Stomach smooth muscle (tissue), 2 donors: ENCODE measurements around the gene PIN1.
"Not testable (repeated sequence)": the region's sequence is repeated elsewhere in the genome, so short reads cannot be mapped to it uniquely, and the experiment has no call there.

Source experiments
- H3K27ac ChIP-seq: one replicate; pipeline ENCODE4 v1.7.0; 2013; ENCODE audit warnings: mild to moderate bottlenecking, low read length, inconsistent platforms
- H3K27me3 ChIP-seq, 2 donors: one replicate each; pipeline ENCODE4 v1.7.0; 2013; ENCODE audit warnings: low read length in 2 of 2; ENCODE audit not compliant: insufficient read depth in 2 of 2, control insufficient read depth in 1 of 2
- H3K36me3 ChIP-seq, 2 donors: one replicate each; pipeline ENCODE4 v1.7.0; 2013; ENCODE audit warnings: low read length in 2 of 2; ENCODE audit not compliant: control insufficient read depth in 2 of 2, insufficient read depth in 2 of 2
- H3K4me1 ChIP-seq: one replicate; pipeline ENCODE4 v1.7.0; 2013; ENCODE audit warnings: low read length; ENCODE audit not compliant: control insufficient read depth, insufficient read depth
- H3K4me3 ChIP-seq, 2 donors: one replicate each; pipeline ENCODE4 v1.7.0; 2013; ENCODE audit warnings: low read length in 2 of 2
- H3K9ac ChIP-seq, 2 donors: one replicate each; pipeline ENCODE4 v1.7.0; 2013; ENCODE audit warnings: low read length in 2 of 2, mild to moderate bottlenecking in 1 of 2
- H3K9me3 ChIP-seq, 2 donors: one replicate each; pipeline ENCODE4 v1.7.0; 2013; ENCODE audit warnings: low read length in 2 of 2; ENCODE audit not compliant: control insufficient read depth in 2 of 2
- donor health status: healthy.
- donor health status: Pancreatic carcinoma.

The PIN1 gene

GRCh38 chr19:9819596-9819909 is 15.6 kb upstream of the PIN1 start:
- peak overlapping the region; percentile 94 for H3K27ac ChIP-seq
- H3K4me1 ChIP-seq, result peaks cover 19% of the 10 kb centered on the region
- H3K9ac ChIP-seq, result peak overlapping the region; percentile 21 to 22
- no peaks in the 10 kb centered on the region for H3K36me3 ChIP-seq
- no peaks in the 10 kb centered on the region for H3K9me3 ChIP-seq
- H3K27me3 ChIP-seq, result no peaks in the 10 kb centered on the region
- H3K4me3 ChIP-seq, result peak overlapping the region; percentile 59 to 66

GRCh38 chr19:9820034-9820433 is 15.1 kb upstream of the PIN1 start:
- H3K36me3 ChIP-seq, H3K9ac ChIP-seq, H3K27me3 ChIP-seq, H3K9me3 ChIP-seq: not testable (repeated sequence)
- Histone ChIP-seq H3K4me3 (peak overlapping the region; percentile 59 to 66), H3K27ac (peak overlapping the region; percentile 94), H3K4me1 (peaks cover 19% of the 10 kb centered on the region)

DNA sequence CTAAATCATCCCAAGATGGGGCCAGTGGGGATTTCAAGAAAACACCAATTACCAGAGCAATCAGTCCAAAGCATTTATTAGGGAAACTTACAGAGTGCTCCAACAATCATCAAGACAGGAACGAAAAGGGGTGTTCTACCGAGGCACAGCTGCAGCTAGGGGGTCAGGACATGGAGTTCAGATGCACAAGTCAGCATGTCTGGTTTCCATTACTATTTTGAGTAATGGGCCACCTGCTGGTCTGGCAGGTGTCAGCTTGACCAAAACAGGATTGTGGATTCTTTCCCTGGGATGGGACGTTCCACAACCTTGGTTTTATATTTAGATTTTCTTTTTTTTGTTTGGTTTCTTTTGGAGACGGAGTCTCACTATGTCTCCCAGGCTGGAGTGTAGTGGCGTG is 11.3 kb upstream of the PIN1 start:
- Histone ChIP-seq H3K27ac (no peak overlapping the region), H3K4me1 (peaks cover 29% of the 10 kb centered on the region), H3K27me3 (no peaks in the 10 kb centered on the region), H3K9ac (no peak overlapping the region), H3K9me3 (no peaks in the 10 kb centered on the region), H3K4me3 (no peak overlapping the region), H3K36me3 (no peaks in the 10 kb centered on the region)

DNA sequence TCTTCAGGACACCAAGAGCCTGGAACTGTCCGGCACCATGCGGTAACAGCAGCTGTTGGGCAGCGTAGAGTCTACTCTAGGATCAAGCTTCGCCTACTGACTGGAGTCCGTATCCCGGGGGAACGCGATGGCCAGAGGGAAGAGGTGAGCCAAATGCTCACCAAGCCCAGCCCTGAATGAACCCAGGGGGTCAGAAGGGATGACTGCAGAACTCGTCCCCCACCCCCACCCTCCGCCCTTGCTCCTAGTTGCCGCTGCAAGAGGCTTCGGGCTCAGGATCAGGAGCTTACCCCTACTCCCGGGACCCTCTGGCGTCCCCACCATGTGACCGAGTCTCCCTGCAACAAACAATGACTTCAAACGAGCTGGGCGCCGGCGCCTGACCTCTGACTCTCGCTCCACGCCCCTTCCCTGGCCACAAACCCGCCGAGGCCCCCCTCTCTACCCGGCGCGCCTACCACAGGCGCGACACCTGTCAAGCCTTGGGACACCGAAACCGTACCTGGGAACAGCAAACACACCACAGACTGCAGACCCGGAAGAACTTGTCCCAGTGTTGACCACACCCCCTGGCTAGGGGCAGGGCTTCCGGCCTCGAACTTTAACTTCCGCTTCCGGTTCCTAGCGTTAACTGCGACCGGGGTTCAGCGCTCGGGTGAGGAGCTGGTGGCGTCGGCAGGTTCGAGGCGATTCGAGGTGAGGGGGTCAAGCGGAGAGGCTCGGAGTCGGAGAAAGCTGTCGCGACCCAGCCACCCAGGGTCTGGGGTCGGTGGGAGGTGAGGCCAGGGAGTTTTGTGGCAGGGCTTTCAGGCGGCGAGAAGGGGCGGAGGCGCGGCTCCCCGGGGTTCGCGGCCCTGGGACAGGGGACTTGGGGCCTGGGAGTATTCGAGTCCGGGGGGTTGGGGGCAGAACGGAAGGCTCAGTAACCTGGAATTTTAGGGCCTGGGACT is 7.6 kb upstream of the PIN1 start, which contains the start of gene UBL5:
UBL5 (plus strand) TSS at position 630 of the 950 bp plus-strand sequence. CDS start 420 bp downstream, outside the sequence.
- Histone ChIP-seq H3K9me3 (no peaks in the 10 kb centered on the region), H3K36me3 (peaks cover 0 to 5% of the 10 kb centered on the region in 2 donors), H3K27ac (peak within 1 kb of the TSS; percentile 70), H3K4me3 (peak within 1 kb of the TSS; percentile 86 to 95), H3K27me3 (no peaks in the 10 kb centered on the region), H3K4me1 (peaks cover 20% of the 10 kb centered on the region), H3K9ac (peak within 1 kb of the TSS; percentile 86 to 92)

GRCh38 chr19:9828551-9829063 is 6.5 kb upstream of the PIN1 start:
- H3K36me3 ChIP-seq, result peaks cover 0 to 5% of the 10 kb centered on the region in 2 donors
- H3K27ac ChIP-seq, result no peak overlapping the region
- peak overlapping the region; percentile 86 to 92 for H3K9ac ChIP-seq
- H3K4me3 ChIP-seq, result peak overlapping the region; percentile 86 to 95
- peaks cover 19% of the 10 kb centered on the region for H3K4me1 ChIP-seq
- H3K9me3 ChIP-seq, result no peaks in the 10 kb centered on the region
- no peaks in the 10 kb centered on the region for H3K27me3 ChIP-seq

DNA sequence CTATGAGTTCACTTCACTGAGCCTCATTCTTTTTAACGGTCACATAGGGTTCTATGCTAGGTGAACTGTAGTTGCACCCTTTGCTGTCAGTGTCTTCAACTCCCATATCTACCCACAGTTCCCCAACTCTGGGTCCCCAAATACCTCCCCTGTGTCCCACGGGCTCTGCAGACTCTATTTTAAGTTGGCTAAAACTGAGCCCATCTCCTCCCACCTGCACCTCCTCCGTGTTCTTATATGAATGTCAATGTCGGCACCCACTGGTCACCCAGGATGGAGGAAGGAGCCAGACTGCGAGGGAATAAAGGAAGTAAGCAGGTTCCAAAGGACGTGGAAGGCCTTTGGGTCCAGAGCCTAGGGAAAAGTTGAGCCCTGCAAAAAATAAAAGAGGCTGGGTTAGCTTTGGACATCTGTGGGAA is 802 bp upstream of the PIN1 start:
- Histone ChIP-seq H3K27ac (peak overlapping the region; percentile 11), H3K4me1 (peaks cover 17% of the 10 kb centered on the region), H3K4me3 (peak overlapping the region; percentile 72 to 91), H3K36me3 (peaks cover 5 to 17% of the 10 kb centered on the region in 2 donors), H3K27me3 (no peaks in the 10 kb centered on the region), H3K9ac (no peak overlapping the region), H3K9me3 (no peaks in the 10 kb centered on the region)

DNA sequence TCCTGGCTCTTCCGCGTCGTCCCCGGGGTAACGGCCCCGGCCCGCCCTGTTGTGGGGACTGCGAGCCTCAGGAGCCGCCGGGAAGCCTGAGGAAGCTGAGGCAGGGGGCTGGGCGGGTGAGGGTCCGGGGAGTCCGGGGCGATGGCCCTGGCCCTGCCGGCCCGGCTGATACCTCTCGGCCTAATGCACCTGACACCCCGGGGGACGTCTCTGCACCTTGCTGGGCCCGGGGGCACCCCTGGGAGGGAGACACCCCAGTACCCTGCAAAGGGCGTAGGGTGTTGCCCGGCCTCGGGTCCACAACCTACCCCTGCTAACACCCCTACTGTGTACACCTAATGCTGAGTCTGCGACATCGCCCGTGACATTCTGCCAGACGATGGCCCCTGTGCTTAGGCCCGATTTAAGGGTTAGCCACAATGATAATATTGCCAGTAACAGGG is 410 bp downstream of the PIN1 start:
- Histone ChIP-seq H3K4me1 (peaks cover 17% of the 10 kb centered on the region), H3K27me3 (no peaks in the 10 kb centered on the region), H3K4me3 (peak overlapping the region; percentile 78 to 91), H3K9ac (peak overlapping the region; percentile 72 to 79), H3K36me3 (peaks cover 7 to 16% of the 10 kb centered on the region in 2 donors), H3K9me3 (no peaks in the 10 kb centered on the region), H3K27ac (no peak overlapping the region)

DNA sequence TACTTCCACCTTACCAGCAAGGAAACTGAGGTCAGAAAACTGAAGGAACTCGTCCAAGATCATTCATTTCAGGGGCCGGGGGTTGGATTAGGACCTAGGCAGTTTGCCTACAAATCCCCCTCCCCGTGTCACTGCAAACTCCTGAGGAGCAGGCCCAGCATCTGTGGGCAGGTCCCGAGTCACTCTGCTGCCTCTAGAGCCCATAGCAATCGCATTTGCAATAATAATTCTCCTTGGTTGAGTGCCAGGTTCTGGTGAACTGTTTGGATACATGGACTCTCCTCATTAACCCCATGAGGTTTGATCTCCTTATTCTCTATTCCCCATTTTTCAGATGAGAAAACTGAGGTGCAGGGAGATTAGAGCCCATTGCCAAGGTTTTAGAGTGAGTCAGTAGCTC is 903 bp downstream of the PIN1 start:
- no peak overlapping the region for H3K27ac ChIP-seq
- H3K9ac ChIP-seq, result peak overlapping the region; percentile 72 to 79
- H3K27me3 ChIP-seq, result no peaks in the 10 kb centered on the region
- peaks cover 10 to 20% of the 10 kb centered on the region in 2 donors for H3K36me3 ChIP-seq
- H3K9me3 ChIP-seq, result no peaks in the 10 kb centered on the region
- H3K4me3 ChIP-seq, result peak overlapping the region; percentile 78 to 91
- H3K4me1 ChIP-seq, result peaks cover 17% of the 10 kb centered on the region

DNA sequence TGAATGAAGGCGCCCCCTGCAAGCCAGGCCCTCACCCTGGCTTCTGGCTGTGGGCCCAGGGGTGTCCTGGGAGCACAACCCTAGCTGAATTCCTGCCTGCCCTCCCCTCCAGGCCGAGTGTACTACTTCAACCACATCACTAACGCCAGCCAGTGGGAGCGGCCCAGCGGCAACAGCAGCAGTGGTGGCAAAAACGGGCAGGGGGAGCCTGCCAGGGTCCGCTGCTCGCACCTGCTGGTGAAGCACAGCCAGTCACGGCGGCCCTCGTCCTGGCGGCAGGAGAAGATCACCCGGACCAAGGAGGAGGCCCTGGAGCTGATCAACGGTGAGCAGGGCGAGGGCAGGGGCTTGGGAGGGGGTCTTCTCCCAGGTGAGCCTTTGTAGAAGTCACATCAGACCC is 3.2 kb downstream of the PIN1 start:
- Histone ChIP-seq H3K27me3 (no peaks in the 10 kb centered on the region), H3K27ac (no peak overlapping the region), H3K4me1 (peaks cover 17% of the 10 kb centered on the region), H3K9ac (no peak overlapping the region), H3K9me3 (no peaks in the 10 kb centered on the region), H3K36me3 (peaks cover 24 to 40% of the 10 kb centered on the region in 2 donors), H3K4me3 (no peak overlapping the region)

DNA sequence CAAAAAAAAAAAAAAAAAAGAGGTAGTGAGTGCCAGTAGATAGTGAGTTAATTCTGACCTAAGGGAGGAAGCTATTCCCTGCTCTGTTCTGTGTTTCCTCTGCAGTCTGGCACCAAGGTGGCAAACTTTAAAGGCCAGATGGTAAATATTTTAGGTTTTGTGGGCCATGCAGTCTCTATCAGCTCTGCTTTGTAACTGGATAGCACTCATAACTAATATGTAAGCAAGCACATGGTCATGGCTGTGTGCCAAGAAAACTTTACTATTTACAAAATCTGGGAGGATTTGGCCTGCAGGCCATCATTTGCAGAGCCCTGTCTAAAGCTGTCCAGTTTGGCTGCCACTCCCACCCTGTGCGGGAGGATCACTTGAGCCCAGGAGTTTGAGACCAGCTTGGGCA is 4.3 kb downstream of the PIN1 start:
- H3K4me1 ChIP-seq, result peaks cover 16% of the 10 kb centered on the region

More for the DNA sequence above, 4.3 kb downstream of the PIN1 start:
- Histone ChIP-seq H3K27me3 (no peaks in the 10 kb centered on the region), H3K36me3 (peaks cover 29 to 47% of the 10 kb centered on the region in 2 donors), H3K9me3 (no peaks in the 10 kb centered on the region), H3K9ac (no peak overlapping the region), H3K27ac (no peak overlapping the region), H3K4me3 (no peak overlapping the region)
